GM18508 (cell line): ENCODE results near the gene BBS9.
"Not testable (repeated sequence)": the region's sequence is repeated elsewhere in the genome, so short reads cannot be mapped to it uniquely, and the experiment has no call there.

Experiments
- ATAC-seq: cut with Tn5 transposase; IDR thresholded peaks from one replicate; pipeline ENCODE4 v1.9.1; 2021; ENCODE audit warnings: moderate number of reproducible peaks; ENCODE audit not compliant: insufficient read depth, unreplicated experiment

The BBS9 gene

DNA sequence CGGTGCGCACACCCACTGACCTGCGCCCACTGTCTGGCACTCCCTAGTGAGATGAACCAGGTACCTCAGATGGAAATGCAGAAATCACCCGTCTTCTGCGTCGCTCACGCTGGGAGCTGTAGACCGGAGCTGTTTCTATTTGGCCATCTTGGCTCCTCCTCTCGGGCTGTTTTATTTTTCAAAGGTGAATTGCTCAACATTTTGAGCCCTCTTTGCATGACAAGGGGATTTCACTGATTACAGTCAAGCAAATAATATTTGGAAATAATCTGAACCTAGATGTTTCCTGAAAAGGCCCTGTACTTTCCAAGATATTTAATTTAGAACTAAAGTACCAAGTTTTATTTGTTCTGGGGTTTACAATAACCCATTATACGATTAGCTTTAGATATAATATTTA lies 398.2 kb downstream of the BBS9 start:
- not testable (repeated sequence) for ATAC-seq

DNA sequence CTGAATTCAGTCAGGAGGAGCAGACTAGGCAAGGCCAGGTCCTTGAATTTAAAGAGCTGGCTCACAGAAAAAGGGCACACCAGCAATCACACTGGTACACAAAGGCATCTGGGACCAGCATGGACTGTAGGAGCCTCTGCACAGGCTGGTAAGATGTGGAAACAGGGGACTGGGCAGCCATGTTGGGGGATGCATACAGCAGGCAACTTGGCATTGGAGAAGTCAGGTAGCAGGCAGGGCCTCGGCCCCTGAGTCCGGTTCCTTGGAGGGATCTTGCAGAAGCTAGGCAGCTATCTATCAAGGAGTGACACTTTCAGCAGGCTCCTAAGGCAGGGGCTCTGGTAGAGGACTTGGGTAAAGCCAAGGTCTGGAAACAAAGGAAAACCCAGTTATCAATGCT lies 399.7 kb downstream of the BBS9 start:
- no peak for ATAC-seq

DNA sequence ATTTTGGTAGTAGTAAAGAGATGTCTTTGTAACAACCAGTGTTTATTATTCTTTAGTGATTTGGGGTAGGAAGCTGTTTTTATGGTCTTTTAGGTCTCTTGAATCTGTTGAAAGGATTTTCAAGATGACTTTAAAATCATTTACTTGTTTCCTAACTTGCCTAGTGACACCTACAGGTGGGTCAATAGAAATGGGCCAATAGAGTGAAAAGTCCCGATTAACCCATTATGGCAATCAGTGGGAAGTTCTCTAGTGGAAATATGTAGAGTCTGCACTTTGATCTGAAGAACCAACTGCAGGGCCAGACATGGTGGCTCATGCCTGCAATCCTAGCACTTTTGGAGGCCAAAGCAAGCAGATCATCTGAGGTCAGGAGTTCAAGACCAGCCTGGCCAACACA lies 401.3 kb downstream of the BBS9 start:
- no peak for ATAC-seq

DNA sequence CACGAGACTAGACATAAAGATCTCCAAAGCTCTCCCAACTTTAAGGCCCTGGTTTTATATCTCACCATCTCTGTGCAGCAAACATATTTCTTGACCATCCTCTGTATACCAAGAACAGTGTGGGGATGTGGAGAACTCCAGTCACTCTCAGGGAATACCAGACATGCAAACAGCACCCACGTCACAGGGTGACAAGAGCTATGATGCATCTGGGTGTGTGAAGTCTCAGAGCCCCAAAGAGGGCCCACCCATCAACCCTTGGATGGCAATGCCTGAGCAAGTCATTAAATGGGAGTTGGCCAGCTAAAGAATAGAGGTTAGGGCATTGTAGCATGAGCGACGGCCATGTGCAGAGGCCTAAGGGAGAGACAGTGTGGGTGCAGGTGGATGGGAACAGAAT lies 402.5 kb downstream of the BBS9 start:
- ATAC-seq: no peak

DNA sequence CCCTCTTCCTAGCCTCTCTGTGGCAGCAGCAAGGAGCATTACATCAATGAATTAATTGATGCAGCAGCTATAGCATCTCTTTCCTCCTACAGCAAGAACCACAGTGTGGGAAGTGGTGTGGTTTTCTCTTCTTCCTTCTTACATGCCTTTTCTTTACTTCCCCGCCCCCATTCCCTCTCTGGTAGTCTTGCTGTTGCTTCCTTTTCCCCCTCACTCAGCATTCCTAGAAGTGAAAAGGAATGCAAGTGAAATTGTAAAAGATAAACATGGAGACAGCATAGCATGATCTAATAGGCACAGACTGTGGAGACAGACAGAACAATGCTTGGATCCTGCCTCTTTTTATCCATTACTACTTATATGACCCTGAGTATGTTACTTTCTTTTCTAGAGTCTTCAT lies 405.5 kb downstream of the BBS9 start:
- no peak for ATAC-seq

DNA sequence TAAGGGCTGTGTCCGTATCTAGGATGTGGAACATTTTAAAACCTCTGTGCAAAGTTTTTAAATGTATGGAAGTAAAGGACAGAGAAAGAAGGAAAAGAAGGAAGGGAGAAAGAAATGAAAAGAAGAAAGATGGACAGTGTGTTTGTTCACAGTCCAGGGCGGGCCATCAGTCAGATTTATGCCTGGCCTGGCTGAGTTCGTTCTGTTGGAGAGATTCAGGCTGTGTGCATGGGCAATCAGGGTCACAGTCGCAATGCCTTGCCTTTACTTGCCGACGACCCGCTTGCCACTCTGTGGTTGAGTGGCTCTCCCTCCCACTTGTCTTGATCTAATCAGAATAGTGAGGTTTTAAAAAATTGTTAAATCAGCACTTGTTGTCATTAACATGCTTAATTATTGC lies 406.6 kb downstream of the BBS9 start:
- no peak for ATAC-seq

DNA sequence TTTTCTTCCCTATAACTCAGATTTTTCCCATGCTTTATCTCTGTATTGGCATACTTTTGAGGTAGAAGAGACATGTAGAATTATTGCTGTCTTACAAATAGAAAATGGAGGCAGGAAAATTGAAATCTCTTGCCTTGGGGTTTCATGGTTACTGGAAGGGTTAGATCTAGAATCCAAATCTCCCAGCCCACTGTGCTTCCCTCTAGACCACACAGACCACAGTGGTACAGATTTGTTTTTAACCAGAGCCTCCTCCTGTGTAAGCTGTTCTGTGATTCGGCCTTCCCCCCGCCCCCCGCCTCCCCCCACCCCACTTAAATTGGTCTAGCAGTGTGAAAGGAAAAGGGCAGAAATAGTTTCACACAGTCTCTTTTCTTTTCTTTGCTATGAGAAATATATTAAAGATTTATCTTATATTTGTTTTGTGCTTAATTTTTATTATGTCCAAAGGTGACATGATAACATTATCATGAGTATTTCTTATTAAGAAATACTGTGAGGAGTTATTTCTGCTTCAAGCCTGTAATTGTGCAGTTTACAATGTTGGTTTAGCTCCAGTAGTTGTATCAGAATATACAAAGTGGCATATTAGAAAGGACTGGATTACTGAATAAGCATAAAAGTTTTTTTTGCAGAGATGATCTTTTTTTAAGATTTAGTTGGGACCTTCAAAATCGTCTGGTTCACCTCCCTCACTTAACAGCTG lies 407.2 kb downstream of the BBS9 start:
- ATAC-seq: no peak

DNA sequence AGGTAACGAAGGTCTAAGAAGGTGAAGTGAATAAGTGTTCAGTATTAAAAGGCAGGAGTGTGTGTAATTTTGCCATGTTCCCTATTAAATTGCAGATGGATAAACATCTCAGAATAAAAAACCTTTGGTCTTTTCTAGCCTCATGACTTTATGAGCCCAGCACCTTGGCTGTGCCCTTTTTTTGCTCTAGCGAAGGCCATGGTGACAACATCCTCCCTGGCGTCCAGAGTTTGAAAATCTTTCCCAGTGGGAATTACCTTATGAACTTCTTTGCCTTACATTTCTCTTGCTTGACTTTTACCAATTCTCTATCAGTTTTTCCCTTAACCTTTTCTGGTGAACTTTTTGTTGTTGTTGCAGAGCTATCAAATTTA lies 407.7 kb downstream of the BBS9 start:
- ATAC-seq: no peak

DNA sequence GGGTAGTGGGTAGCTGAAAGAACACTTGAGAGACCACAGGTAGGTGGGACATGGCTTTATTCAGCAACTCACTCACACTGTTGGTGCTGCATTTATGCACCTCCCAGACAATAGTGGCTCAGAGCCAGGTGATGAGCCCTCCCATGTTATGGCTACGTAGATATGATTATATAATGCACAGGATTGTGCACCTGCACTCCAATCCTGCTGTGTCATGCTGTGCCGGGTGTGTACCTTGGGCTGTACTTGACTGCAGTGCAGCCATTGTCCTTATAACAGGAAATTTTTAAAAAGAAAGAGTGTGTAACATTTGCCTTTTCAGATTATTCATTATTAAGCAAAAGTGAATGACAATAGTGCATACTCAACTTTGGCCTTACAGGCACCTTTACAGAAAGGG lies 409.8 kb downstream of the BBS9 start:
- no peak for ATAC-seq

DNA sequence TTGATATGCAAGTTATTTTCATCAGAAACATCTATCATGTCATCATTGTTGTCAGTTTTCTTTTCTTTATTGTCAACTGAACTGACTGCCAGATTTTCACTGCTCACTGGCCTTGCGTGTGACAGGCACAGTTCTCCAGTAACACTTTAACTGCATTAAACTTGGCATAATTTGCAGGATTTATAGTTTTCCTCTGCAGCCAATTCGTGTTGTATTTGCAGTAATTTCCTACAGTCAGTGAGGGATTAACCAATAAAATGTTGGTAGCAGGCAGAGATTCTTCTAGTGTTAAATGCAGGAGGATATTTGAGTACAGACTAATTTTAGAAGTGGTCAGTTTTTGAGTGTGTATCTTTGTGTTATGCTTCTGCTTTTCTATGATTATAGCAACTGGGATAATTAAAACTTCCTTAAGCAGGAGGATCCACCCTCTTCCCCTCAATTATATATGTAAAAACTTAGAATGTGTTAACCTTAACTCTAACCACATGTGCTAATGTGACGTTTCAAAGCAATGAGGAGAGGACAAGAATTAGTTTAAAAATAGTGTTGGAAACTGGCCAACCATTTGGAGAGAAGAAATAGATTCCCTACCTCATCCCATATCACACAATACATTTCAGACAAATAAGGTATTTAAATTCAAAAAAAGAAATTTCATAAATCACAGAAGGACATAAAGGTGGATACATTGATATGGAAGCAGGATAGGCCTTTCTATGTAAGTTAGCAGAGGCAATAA lies 410.5 kb downstream of the BBS9 start:
- no peak for ATAC-seq

DNA sequence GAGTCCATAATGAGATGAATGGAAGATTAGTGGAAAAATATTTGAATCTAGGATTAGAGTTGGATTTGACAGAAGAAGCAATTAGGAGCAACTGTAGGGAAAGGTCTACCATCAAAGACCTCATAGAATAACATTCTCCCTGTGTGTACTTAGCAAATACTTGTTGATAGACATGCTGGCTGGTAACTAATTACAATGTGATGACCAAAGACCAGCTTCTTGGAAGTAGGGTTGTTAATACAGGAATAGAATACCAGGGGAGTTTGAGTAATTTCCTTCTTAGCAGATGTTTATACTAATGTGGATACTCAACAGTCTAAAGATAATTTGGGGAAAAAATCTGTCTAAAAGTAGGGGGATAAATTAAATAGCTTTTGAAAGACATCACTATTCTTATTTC lies 418.5 kb downstream of the BBS9 start:
- no peak for ATAC-seq

DNA sequence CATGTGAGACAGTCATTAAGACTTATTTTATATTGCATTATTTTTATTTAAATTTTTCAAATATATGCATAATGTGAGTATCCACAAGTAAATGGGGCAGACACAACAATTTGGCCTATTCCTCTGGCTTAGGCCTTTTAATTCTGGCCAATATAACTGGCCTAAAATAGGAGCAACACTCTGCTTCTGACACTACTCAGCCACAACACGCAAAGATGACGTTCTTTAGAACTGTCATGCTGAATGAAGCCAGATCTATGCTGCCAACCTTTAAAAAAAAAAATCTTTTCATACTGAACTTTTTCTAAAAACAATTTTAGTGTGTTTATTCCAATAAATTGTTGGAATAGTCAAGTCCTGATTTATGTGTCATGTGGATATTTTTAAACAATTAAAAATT lies 421.0 kb downstream of the BBS9 start:
- no peak for ATAC-seq

DNA sequence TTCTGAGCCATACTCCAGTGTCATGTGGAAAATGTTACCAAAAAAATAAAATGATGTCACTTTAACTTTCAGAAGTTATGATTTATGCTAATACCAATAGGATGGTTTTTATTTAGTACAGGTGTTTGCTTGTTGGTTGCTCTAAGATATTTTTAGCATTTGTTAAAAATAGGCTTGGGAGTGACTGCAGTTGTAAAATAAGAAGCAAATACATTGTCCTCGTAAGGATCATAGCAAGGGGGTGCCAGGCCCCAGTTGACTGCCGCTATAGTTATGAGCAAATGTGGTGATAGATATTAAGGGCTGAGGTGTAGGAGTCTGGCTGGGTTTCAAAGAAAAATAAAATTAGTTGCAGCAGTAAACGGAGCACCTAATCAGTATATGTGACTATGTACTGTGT lies 421.6 kb downstream of the BBS9 start:
- no peak for ATAC-seq

DNA sequence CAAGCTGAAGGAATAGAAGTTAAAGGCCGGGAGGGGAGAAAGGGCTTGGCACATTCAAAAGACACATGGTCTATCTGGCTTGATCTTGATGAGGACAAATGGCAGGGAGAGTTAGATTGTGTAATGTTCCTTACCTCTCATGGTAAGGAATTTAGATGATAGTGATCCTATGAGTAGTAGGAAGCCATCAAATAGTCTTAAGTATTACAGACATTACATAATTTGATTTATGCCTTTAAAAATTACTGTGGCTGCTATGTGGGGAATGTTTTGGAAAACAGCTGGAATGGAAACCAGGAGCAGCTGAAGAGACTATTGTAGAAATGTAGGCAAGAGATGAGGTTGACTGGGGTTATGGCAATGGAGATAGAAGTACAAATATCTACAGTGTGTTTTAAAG lies 424.7 kb downstream of the BBS9 start:
- ATAC-seq: no peak

DNA sequence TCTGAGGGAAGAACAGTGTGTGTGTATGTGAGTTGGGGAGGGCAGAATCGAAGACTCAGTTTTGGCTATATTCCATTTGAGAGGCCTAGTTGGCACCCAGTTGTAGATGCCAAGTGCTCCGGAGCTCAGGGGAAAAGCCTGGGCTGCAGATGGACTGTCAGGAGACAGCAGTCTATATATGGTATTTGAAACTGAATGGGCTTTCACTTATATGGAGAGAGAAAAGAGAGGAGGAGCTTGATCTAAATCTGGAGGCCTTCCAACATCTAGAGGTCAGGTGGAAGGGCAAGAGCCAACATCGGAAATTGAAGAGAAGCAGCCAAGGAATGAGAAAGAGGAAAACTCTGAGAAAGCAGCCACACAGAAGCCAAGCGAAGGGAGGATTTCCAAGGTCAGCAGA lies 425.2 kb downstream of the BBS9 start:
- no peak for ATAC-seq

DNA sequence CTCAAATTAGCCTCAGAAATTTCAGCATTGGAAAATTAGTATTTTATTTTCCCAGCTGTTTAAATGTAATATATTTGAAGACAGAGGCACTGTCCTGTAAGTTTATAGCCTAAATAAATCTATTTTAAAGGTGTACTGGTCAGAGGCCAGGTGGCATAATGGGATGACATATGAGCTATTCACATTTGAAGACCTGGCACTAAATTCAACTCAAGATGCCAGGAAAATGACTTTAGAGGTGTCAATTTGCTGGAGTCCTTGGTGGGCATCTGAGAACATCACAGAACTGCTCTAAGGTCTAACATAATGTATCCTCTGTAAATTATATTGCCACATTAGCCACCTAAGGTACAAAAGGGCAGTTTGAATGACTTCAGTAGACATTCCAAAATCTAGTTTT lies 427.1 kb downstream of the BBS9 start:
- ATAC-seq: no peak

DNA sequence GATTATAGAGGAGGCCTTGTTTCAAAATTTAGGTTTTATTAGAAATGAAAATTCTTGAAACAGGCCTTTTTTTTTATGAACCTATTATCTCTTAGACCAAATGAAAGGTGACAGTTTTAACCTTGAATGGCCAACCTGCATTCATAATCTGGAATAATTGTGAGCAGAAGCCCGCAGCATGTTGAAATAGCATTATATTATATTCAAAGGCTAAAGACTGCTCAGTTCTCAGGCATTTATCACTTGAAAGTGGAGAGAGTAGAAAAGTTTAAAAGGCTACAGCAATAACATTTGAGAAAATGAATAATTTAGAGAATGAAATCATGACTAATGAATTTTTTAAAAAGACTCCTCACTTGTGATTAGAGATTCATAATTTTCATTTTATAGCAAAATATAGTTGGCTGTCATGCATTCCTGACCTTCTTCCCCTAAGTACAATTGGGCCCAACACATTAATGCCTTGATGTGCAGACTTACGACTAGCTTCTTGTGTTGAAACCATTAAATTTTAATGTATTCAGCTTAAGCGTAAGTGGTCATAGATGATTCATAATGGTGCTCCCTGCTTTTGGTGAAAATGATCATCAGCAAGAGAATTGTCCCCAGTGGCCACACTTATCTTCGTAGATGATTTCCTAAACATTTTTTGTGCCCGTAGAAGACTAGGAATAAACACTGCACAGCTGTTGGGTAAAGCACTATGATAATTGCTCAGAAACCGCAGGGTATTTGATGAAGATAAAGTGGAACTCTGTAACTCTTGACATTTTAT lies 429.4 kb downstream of the BBS9 start:
- ATAC-seq: no peak

DNA sequence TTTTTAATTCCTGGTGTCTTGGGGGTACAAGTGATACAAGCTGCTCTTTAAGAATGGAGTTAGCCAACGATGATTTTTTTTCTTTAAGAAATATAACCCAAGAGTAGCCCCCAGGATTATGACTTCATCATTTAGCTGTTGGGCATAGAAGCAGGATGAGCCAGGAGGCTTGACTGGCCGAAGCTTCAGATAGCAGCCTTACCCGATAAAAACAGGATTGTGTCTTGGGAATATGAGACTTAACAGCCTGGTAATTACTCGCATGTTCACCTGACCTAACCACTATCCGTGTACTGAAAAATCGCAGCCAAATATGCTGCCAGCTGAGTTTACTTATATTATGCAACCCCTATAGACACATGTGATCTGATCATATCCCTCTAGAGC lies 430.0 kb downstream of the BBS9 start:
- ATAC-seq: no peak

DNA sequence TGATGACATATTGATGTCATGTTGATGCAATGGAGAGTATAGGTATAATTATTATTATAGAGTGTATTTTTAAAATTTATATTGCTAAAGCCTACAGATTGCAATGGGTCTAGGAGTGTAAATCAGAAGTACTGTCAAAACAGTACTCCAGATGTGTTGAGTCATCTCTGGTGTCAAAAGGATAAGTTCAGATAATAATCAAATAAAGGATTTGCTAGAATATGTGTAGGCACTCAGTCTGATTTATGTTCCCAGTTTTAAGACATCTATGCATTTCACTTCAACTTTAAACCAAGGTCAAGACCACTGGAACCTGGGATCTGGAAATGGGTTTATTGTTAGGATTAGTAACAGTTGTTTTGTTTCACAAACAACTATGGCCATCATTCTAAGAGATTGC lies 433.6 kb downstream of the BBS9 start:
- ATAC-seq: no peak

DNA sequence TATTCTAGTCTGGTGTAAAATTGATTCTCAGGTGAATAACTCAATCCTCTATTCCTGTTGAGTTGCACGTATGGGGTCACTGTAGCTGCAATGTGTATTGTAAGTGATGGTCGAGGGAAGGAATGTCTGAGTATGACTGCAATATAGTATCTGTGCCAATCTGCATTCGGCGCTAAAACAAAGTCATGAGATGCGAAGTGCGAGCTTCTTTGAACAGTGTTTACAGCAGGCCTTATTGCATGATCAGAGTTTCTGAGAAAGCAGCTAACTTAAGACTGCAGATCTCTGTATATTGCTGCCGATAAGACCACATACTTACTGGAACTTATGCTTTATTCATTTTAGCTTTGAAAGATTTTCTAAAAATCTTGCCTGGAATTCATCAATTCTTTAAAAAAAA lies 434.3 kb downstream of the BBS9 start:
- ATAC-seq: no peak

DNA sequence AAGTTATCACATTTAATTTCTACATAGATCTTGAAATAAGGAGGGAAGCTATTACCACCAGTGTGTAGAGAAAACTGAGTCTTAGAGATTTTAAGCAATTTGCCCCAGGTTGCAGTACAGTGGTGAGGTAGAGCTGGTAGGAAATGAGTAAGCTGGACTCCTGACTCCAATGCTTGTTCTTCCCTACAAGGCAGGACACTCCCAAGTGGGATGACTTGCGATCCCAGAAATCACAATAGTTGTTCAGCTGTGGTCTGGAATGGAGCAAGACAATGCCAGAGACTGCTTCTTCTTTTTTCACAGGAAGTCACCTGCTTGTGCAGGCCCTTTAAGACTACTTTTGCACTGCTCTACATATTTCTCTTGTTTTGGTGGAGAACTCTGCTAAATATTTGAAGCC lies 448.8 kb downstream of the BBS9 start:
- ATAC-seq: no peak
